SKM-1 (cell line): ENCODE results near the gene TIGD3.

ENCODE experiments used
- DNase-seq: peaks from one replicate; lab custom pipeline; 2025; ENCODE audit not compliant: unreplicated experiment; lab: John Stamatoyannopoulos, UW

TIGD3 gene

GRCh38 chr11:65366340-65366773 lies 11.8 kb downstream of the TIGD3 start:
- DNase-seq: peak; percentile 64

GRCh38 chr11:65370659-65371049 lies 16.1 kb downstream of the TIGD3 start:
- DNase-seq: no peak

DNA sequence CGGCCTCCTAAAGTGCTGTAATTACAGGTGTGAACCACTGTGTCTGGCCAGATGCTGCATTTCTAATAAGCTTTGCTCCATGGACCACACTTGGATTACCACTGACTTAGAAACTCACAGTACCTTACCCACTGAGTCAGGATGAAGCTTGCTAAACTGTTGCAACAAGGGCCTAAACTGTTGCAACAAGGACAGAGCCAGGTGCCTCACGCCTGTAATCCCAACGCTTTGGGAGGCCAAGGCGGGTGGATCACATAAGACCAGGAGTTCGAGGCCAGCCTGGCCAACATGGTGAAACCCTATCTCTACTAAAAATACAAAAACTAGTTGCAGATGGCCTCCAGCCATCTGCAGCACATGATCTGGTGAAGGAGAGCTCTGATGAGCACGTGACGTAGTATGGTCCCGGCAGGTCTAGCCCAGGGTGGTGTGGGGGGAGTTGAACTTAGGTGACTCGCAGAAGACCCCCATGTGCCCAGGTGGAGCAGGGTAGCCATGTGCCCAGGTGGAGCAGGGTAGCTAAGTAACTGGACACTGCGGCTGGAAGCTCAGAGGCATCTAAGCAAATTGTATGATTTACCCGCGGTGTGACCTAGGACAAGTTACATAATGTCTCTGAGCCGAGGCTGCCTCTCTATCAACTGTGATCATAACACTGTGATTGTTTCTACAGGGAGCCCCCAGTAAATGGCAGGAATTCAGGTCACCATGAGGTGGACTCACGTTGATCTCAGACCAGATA lies 19.5 kb downstream of the TIGD3 start:
- DNase-seq: no peak

GRCh38 chr11:65375012-65375411 lies 20.5 kb downstream of the TIGD3 start:
- DNase-seq: no peak

- DNase-seq: no peak
Measured at GRCh38 chr11:65376138-65376713, 21.7 kb downstream of the TIGD3 start.

GRCh38 chr11:65377036-65377435 lies 22.5 kb downstream of the TIGD3 start:
- DNase-seq: no peak

DNA sequence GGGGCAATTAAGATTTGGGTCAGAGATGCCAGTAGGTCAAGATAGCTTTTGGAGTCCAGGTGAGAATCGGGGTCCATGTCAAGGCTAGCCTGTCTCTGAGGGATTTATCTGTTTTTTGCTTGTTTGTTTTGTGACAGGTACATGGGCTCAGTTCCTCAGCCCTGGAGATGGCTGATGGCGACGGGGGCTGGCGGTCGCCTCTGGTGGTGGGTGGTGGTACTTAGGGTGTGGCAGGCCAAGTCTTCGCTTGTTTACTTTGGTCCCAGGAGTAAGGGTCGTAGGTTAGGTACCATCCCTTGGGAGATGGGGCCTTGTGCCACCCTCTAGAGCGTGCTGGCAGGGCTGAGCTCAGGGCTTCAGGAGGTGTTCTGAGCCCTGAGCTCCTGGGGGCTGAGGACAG lies 23.2 kb downstream of the TIGD3 start:
- DNase-seq: no peak

GRCh38 chr11:65378208-65378927 lies 23.8 kb downstream of the TIGD3 start:
- DNase-seq: peak; percentile 45

GRCh38 chr11:65378928-65379638 lies 24.5 kb downstream of the TIGD3 start:
- DNase-seq: no peak

DNA sequence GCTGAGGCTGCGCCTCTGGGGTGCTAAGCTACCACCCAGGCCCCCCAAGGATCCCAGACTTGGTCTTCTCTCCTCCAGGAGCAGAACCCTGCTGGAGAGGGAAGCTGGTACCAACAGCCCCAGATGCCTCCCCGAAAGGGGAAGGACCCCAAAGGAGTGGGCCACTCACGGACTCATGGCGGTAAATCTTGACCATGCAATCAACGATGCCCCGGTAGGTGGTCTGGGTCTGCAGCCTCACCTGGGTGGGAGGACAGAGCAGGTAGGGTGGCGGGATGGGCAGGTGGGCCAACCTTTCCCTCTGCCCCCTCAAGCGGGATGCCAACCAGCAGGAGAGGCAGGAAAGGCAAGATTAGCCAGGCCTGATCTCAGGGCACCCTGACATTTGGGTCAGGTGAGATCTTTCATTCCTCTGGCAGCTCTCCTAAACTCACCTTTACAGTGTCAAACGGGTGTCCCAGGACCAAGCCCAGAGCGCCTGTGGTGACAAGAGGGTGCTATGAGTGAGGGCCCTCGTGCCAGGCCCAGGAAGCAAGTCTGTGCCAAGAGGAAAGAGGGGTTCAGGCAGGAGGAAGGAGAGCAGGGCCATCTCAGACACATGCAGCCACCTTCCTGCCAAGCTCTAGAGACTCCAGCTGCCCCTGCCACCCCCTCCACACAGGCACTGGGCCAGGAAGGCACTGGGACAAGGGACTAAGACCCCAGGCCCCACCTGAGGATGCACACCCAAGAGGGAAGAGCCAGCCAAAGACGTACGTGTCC lies 25.3 kb downstream of the TIGD3 start:
- no peak for DNase-seq

DNA sequence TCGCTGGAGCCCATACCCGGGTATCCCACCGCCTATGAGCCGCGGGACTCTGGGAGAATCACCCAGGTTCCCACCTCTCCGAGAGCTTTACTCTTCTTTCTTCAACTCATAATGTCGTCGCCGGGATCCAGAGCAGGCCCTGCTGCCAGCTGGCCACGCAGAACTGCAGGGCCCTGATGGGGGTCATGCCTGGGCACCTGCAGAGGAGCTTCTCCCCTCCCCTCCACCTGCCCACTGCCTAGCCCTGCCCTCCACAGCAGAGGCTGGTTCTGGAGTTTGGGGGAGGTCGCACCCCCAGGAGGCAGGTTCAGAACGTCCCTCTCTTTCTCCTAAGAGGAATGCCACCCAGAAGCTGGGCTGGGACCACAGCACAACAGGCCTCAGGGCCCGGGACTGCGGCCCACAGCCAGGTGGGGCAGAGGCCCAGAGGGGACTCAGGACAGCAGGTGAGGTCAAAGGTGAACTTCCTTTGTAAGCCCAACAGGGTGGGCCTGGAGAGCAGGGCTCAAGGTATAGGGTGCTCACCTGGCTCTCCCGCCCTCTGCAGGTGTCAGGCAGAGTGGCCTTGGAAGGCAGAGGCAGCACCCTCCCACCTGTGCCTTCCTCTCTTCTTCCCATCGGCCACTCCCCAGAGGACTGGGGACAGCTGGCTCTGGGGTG lies 26.0 kb downstream of the TIGD3 start:
- no peak for DNase-seq

- DNase-seq: peak; percentile 30
Measured at GRCh38 chr11:65381716-65382032, 27.1 kb downstream of the TIGD3 start.

- DNase-seq: peak; percentile 70
Measured at GRCh38 chr11:65382033-65382803, 27.7 kb downstream of the TIGD3 start, which contains the start of gene SLC25A45. Gene SLC25A45 (minus strand): TSS chr11:65382646. CDS start chr11:65381951, 695 bp downstream.

GRCh38 chr11:65382804-65383368 lies 28.3 kb downstream of the TIGD3 start:
- no peak for DNase-seq

GRCh38 chr11:65383778-65384177 lies 29.2 kb downstream of the TIGD3 start:
- DNase-seq: no peak

GRCh38 chr11:65384301-65384889 lies 29.8 kb downstream of the TIGD3 start:
- no peak for DNase-seq

- peak; percentile 54 for DNase-seq
Measured at GRCh38 chr11:65386307-65387140, 32.0 kb downstream of the TIGD3 start, which contains the start of gene FRMD8. Gene FRMD8 (plus strand): TSS chr11:65386637. CDS start chr11:65387037, 400 bp downstream.

DNA sequence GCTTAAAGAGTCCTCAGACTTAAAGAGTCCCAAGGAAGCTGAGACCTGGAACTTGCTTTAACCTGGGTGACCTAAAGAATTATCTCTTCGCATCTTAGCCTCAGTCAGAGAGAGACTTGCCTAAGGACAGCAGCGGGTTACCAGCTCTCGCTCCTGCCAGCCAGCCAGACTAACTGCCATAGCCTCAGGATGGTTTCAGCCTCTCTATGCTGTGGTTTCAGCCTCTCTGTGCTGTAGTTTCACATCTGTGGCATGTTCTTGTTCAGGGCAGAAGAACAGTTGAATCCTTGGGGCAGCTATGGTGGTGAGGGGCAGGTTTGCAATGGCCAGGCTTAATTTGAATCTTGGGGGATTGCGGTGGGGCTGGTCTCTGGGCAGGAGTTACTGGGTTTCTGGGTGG lies 34.2 kb downstream of the TIGD3 start:
- DNase-seq: no peak
